Loucy (cell line): ENCODE results near the gene CRYAA.
"Not testable (repeated sequence)": the region's sequence is repeated elsewhere in the genome, so short reads cannot be mapped to it uniquely, and the experiment has no call there.

Experiments used
- EZH2phosphoT487 ChIP-seq: fragments of 200-600 bp; IDR thresholded peaks from 2 replicates; pipeline ENCODE4 v1.6.1; 2018; ENCODE audit warnings: antibody characterized with exemption, mild to moderate bottlenecking, moderate library complexity, borderline replicate concordance
- TF ChIP-seq, protein P1 (sequence below): fragments of 200-600 bp; sonication (generic); conservative IDR thresholded peaks from 2 replicates; pipeline ENCODE4 v1.5.1; 2014; ENCODE audit warnings: mild to moderate bottlenecking, antibody characterized with exemption, low read length

- TF ChIP-seq, protein P1, sequence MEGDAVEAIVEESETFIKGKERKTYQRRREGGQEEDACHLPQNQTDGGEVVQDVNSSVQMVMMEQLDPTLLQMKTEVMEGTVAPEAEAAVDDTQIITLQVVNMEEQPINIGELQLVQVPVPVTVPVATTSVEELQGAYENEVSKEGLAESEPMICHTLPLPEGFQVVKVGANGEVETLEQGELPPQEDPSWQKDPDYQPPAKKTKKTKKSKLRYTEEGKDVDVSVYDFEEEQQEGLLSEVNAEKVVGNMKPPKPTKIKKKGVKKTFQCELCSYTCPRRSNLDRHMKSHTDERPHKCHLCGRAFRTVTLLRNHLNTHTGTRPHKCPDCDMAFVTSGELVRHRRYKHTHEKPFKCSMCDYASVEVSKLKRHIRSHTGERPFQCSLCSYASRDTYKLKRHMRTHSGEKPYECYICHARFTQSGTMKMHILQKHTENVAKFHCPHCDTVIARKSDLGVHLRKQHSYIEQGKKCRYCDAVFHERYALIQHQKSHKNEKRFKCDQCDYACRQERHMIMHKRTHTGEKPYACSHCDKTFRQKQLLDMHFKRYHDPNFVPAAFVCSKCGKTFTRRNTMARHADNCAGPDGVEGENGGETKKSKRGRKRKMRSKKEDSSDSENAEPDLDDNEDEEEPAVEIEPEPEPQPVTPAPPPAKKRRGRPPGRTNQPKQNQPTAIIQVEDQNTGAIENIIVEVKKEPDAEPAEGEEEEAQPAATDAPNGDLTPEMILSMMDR = not testable (repeated sequence)
- TF ChIP-seq EZH2phosphoT487 = not testable (repeated sequence)
Measured at GRCh38 chr21:43149344-43149743, 19.5 kb upstream of the CRYAA start.
